Sigmoid colon (tissue), 4 donors: Measurements from ENCODE around the gene RXRG.

Source experiments
- CTCF ChIP-seq, 4 experiments: fragments of 450-650 bp in 3 of 4; fragments of 200-600 bp in 1 of 4; IDR thresholded peaks; one replicate each; pipeline ENCODE4 v1.5.1; 2016 to 2019; ENCODE audit warnings: antibody characterized with exemption in 4 of 4, mild to moderate bottlenecking in 3 of 4, moderate library complexity in 2 of 4
- POLR2A ChIP-seq, 2 donors: fragments of 450-650 bp; IDR thresholded peaks; one replicate each; pipeline ENCODE4 v1.6.1; 2016; ENCODE audit warnings: antibody characterized with exemption in 2 of 2, mild to moderate bottlenecking in 2 of 2, moderate library complexity in 2 of 2
- POLR2AphosphoS5 ChIP-seq, 4 donors: sonication (generic); formaldehyde crosslinking; IDR thresholded peaks; one replicate each; pipeline ENCODE4 v1.6.1; 2017; ENCODE audit warnings: antibody characterized with exemption in 4 of 4

GRCh38 chr1:165490175-165490574 lies 45.2 kb upstream of the RXRG start:
- TF ChIP-seq CTCF (IDR thresholded peaks at IDR 0.05) (no peak), POLR2AphosphoS5 (IDR thresholded peaks at IDR 0.05) (no peak), POLR2A (IDR thresholded peaks at IDR 0.05) (no peak)
